ENCODE measurements around the gene CCDC194. TPM values are rescaled to one million over a fixed set of nuclear protein-coding genes. Genes with fewer than 3 reads are reported as not detected.

Gene CCDC194
- total RNA-seq, 2 donors from 2014 or later, result not detected

DNA sequence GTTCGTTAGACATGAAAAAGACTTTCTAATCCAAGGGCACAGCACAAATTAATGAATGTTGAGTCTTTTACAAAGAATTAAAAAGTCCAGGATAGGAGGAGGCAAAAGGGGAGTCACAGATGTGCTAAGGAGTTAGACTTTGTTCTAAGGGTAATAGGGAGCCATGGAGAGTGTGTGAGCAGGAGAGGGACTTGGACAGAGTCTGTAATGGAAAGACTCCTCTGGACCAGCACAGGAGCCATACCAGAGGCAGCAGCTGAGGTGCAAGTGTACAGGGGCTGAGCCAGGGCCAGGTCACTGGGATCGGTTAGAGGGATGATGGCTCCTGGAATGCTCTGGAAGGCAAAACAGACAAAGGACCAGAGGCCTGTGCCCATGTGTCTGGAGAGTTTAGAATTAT lies 46.1 kb downstream of the CCDC194 start:
- ATAC-seq, result no peak
- no peak for DNase-seq
- intact Hi-C loops (cut with DNase I), result loop anchor here (1.0 to 5.0 kb wide), 4 partner anchors 38 to 509 kb away; partner anchors contain the start of gene RPL18A (in 1 of the 2)

- intact Hi-C loops (cut with DNase I), result loop anchor here (1.0 to 5.0 kb wide), 4 partner anchors 39 to 510 kb away; partner anchors contain the start of gene RPL18A (in 1 of the 2)
- ATAC-seq (peak; percentile 52 to 55), DNase-seq (peak; percentile 61)
These were observed 46.6 kb downstream of the CCDC194 start for GRCh38 chr19:17347361-17347760.

DNA sequence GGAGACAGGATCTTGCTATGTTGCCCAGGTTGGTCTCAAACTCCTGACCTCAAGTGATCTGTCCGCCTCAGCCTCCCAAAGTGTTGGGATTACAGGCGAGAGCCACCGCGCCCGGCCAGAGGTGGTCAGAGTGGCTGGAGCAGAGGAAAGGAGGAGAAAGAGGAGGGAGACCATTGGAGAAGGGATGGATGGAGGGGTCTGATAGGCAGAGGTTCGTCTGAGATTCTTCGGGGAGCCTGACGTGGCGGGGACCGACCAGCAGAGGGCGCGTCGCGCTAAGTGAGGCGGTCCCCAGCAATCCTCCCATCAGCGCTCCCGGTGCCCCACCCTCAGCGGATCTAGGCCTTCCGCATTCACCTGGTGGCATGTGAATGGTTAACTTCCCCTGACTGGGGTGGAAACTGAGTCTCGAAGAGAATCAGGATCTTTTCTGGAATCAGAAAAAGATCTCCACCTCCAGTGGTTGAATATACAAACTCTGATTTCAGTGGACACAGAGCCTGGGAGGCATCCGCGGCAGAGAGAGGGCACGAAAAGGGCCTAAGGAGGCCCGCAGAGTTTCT lies 47.8 kb downstream of the CCDC194 start:
- intact Hi-C loops (cut with DNase I), result loop anchor here (5.0 kb wide), 3 partner anchors 41 to 511 kb away; partner anchors contain the start of gene RPL18A (in 1 of the 2)
- DNase-seq (peak; percentile 82), ATAC-seq (peak; percentile 82 to 84)

GRCh38 chr19:17341845-17342244 lies 52.2 kb downstream of the CCDC194 start:
- no peak for DNase-seq
- ATAC-seq, result no peak
- intact Hi-C loops (cut with DNase I), result loop anchor here in 1 of 2 donors (5.0 kb wide), 1 partner anchor 40 kb away; the partner anchor contains the start of gene ABHD8

DNA sequence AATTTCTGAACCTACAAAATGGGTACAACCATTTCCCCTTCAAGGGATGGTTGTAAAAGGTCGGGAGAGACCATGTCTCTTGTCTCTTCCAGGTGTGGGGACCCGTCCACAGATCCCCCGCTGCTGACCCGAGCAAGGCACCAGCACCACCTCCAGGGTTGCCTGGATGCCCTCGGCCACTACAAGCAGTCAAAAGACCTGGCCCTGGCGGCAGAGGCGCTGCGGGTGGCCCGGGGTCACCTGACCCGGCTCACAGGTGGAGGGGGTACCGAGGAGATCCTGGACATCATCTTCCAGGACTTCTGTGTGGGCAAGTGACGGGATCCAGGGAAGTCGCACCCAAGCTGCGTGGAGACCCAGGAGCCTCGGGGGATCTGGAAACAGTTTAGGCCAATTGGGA lies 52.6 kb downstream of the CCDC194 start:
- no peak for DNase-seq
- intact Hi-C loops (cut with DNase I), result loop anchor here in 1 of 2 donors (5.0 kb wide), 1 partner anchor 39 kb away; the partner anchor contains the start of gene ABHD8
- no peak for ATAC-seq

DNA sequence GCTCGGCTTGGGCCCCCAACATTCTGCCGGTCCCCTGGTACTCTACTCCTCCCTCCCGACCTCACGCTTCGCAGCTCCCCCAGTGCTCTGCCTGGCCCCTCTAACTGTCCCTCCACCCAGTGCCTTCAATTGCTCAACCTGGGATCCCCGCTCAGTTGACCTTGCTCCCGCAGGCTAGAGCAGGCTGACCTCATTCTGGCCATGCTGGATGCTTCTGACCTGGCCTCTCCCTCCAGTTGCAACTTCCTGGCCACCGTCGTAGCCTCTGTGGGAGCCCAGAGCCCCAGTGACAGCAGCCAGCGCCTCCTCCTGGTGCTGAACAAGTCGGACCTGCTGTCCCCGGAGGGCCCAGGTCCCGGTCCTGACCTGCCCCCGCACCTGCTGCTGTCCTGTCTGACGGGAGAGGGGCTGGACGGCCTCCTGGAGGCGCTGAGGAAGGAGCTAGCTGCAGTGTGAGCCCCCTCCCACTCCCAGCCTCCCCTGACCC lies 53.1 kb downstream of the CCDC194 start:
- no peak for DNase-seq
- intact Hi-C loops (cut with DNase I), result loop anchor here in 1 of 2 donors (5.0 kb wide), 1 partner anchor 39 kb away; the partner anchor contains the start of gene ABHD8
- ATAC-seq, result no peak

Other genes with a start within 250 kb of the CCDC194 start
- gene USE1, start 178.8 kb downstream of the CCDC194 start, total RNA-seq, result 10 to 100 TPM; 22.5 to 23.4 TPM
- gene OCEL1, start 168.0 kb downstream of the CCDC194 start, total RNA-seq, result 10 to 100 TPM; 18.7 to 25.3 TPM
- gene NR2F6, start 148.3 kb downstream of the CCDC194 start, total RNA-seq, result 10 to 100 TPM; 40.5 to 49.9 TPM
- gene USHBP1, start 129.5 kb downstream of the CCDC194 start, total RNA-seq, result 1 to 10 TPM; 6.5 to 6.7 TPM
- 10 to 100 TPM; 67.2 to 68.3 TPM for gene BABAM1, start 126.8 kb downstream of the CCDC194 start, total RNA-seq
- gene ANKLE1, start 112.3 kb downstream of the CCDC194 start, total RNA-seq, result under 1 TPM; 0.37 to 0.47 TPM
- 10 to 100 TPM; 11.2 to 11.6 TPM for gene ABHD8, start 90.8 kb downstream of the CCDC194 start, total RNA-seq
- 100 to 1,000 TPM; 147 to 152 TPM for gene MRPL34, start 88.3 kb downstream of the CCDC194 start, total RNA-seq
- gene DDA1, start 84.6 kb downstream of the CCDC194 start, total RNA-seq, result 10 to 100 TPM; 27.5 to 33.3 TPM
- gene ANO8, start 59.3 kb downstream of the CCDC194 start, total RNA-seq, result 1 to 10 TPM; 9.5 to 10.0 TPM
- 10 to 100 TPM in 1 of 2 donors, 1 to 10 TPM in 1; 9.7 to 12.8 TPM for gene GTPBP3, start 56.6 kb downstream of the CCDC194 start, total RNA-seq
- gene PLVAP, start 16.9 kb downstream of the CCDC194 start, total RNA-seq, result 100 to 1,000 TPM; 102 to 137 TPM
- gene BST2, start 11.4 kb upstream of the CCDC194 start, total RNA-seq, result 10 to 100 TPM; 56.9 to 72.6 TPM
- 10 to 100 TPM; 22.6 to 24.8 TPM for gene MVB12A, start 25.9 kb upstream of the CCDC194 start, total RNA-seq
- under 1 TPM; 0.18 to 0.21 TPM for gene TMEM221, start 54.5 kb upstream of the CCDC194 start, total RNA-seq
- gene NXNL1, start 66.7 kb upstream of the CCDC194 start, total RNA-seq, result under 1 TPM in 1 of 2 donors, not detected in 1; 0.56 TPM
- 10 to 100 TPM; 33.4 to 55.1 TPM for gene SLC27A1, start 76.3 kb upstream of the CCDC194 start, total RNA-seq
- 10 to 100 TPM; 28.6 to 37.3 TPM for gene PGLS, start 117.5 kb upstream of the CCDC194 start, total RNA-seq
- gene COLGALT1, start 161.5 kb upstream of the CCDC194 start, total RNA-seq, result 10 to 100 TPM; 47.7 to 54.8 TPM